Measurements from ENCODE around the gene PRKG1.

Gene PRKG1

DNA sequence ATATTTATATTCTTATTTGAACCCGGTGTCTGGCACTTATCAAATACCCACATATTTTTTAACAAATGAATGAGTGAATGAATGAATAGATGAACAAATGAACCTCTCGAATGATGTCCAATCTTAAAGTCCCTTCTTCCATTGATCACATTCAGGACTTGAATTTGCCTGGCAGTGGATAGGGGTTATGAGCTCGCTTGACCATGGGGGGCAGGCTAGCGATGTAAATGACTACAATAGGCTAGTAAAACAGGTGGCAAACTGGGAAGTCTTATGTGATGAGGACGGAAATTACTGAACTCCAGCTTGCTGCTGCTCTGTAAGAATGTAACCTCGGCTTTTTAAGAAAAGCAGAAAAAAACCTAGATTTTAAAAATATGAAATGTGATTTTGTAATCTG lies 992.1 kb downstream of the PRKG1 start:
- DNase-seq (ENCODE audit: low spot score): no peak

DNA sequence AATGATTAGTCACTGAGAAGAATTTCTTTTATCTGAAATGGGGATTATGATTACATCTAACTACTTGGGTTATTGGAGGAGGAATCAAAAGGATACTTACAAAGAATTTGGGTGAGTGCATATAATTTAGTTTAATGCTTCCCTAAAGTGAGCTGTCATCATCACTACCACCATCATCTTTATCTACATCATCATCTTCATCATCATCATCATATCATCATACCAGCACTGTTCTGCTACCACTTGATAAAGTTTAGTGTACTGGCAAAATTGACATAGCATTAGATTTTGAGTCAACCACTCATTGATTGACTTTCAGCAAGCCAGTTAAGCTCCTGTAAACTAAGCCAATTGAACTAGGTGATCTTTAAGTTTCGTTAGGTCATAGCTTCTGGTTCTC lies 994.2 kb downstream of the PRKG1 start:
- DNase-seq (ENCODE audit: low spot score): no peak

DNA sequence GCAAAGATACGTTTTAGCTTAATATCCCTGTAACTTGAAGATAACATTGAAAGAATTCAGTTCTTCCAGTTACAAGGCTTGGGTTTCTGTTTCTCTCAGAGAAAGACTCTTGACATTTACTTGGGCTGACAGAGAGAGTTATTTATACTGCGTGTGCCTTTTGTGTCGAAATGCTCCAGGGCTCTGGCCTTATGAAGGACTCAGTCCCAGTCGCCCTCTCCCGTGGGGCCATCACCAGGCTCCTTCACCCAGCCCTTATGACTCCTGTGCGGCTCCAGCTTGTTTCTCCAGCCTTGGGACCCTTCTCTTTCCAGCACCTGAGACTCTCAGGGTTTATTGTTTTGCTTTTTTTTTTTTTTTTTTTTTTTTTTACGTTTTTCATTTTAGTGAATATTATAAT lies 997.5 kb downstream of the PRKG1 start:
- no peak for DNase-seq (ENCODE audit: low spot score)

DNA sequence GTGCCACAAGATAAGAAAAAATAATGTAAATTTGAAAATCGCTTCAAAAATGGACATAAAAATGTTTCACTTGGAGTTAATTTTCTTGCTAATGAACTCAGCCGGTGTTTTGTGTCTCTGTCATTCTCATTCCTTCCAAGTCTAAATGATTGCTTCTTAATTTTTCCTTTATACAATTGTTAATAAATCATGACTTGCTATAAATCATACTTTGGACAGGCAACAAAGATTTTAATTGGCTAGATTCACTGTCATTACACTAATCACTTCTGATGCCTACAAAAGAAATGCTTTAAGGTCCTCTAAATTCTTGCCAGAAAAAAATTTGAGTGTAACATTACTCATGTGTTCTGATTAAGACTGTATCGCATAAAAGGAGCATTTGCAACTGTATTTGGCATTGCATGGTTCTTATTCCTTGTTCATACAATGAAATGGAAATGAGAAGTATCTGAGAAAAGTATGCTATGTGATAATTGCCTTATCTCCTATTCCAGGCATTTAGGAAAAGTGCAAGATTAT lies 1000.3 kb downstream of the PRKG1 start:
- DNase-seq (ENCODE audit: low spot score): no peak

DNA sequence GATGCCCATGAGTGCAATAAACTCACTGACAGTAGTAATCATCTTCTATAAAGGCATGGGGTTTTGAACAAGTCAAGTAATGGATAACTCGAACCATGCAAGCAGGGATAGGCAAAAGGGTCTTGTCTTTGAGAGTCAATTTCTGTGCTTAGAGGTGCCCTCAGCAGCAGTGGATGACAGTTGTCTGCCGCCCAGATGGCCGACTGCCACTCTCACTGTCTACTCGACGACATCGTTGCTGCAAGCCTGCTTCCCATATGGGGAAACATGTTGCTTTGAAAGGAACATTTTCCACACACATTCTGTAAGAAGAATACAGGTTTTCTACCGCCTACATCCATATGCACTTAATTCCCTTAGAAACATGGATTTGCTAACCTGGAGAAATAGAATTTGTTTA lies 1003.5 kb downstream of the PRKG1 start:
- DNase-seq (ENCODE audit: low spot score): no peak

DNA sequence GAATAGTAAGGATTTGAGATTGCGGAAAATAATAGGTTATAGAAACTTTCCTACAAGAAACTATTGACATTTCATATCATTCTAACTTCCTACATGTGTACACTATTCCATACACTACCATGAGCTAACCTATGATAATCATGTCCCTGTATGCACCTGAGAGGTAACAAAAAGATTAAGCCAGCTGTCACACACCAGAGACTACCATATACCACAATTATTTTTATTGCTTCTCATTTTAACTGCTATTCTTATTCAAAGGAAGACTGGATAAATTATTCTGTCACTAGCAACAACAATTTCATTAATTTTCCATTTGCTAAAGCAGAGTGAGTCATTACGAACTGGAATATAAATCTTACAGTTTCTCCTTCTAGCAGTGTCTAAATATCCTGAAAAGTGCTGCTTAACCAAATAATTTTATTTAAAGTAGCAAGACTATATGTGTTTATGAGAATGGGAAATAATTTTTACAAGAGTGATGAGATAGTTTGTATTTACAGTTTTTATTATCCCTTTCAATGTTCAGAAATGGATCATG lies 1004.2 kb downstream of the PRKG1 start:
- no peak for DNase-seq (ENCODE audit: low spot score)

DNA sequence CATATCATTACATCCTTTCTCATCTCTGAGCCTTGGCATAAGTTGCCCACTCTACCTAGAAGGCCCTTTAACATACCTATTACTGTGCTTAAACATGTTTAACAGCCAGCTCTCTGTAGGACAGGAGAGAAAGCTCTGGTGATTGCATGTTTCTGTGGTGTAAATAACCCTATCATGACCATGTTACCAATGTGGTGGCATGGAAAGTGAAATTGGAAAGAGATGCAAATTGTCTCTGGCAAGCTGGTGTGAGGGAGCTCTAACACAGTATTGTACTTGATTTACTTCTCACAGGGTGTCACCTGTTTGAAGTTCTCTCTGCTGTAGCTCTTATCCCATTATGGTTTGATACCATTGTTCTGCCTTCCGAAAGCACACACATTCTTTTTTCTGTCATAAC lies 1008.0 kb downstream of the PRKG1 start:
- no peak for DNase-seq (ENCODE audit: low spot score)

DNA sequence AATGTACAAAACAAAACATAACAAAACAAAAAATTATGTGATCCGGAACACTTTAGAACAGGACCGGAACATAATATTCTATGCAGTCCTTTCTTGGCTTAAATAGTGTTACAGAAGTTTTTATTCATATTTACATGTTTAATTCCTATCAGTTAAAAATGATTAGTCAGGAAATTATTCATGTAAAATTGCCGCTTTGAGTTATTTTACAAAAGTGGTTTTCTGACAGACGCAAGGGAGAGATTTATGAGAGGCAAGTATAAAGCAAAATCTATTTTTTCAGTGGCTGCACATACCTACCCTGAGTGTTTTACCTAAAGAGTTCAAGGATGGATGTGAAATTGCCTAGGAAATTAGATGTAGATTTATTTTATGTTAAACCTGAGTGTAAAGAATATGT lies 1009.1 kb downstream of the PRKG1 start:
- no peak for DNase-seq (ENCODE audit: low spot score)

DNA sequence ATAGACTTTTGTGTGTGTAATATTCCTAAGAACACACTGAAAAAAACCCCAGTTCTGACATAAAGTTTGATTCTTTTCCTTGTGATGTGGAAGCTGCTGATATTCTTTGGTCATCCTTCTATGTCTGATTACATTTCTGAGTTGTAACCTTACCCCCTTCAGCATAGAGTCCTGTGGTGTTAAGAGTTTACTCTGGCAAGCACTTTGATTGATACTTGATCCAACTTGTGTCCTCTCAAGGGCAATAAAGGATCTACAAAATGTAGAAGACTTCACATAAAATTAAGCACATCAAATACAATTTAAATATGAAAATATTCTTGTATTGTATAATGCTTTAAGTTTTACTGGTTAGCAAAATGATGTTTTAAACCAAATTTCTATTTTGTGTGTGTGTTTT lies 1018.1 kb downstream of the PRKG1 start:
- no peak for DNase-seq (ENCODE audit: low spot score)

DNA sequence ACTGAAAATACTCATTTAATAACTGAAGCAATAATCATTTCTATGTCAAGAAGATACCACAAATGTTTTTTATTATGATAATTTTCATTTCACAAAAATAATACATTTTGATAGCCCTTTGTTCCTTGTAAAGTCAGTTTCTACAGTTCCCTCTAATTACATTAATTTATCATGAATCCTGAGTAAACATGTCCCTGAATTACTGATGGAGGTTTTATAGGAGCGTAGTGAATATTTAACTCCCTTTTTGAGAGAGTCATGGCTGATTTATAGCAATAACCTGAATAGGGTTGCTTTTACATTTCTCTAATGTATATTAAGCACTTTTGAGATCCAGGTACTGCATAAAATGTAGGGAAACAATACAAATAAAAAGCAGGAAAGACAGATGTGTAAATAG lies 1023.8 kb downstream of the PRKG1 start:
- DNase-seq (ENCODE audit: low spot score): no peak

DNA sequence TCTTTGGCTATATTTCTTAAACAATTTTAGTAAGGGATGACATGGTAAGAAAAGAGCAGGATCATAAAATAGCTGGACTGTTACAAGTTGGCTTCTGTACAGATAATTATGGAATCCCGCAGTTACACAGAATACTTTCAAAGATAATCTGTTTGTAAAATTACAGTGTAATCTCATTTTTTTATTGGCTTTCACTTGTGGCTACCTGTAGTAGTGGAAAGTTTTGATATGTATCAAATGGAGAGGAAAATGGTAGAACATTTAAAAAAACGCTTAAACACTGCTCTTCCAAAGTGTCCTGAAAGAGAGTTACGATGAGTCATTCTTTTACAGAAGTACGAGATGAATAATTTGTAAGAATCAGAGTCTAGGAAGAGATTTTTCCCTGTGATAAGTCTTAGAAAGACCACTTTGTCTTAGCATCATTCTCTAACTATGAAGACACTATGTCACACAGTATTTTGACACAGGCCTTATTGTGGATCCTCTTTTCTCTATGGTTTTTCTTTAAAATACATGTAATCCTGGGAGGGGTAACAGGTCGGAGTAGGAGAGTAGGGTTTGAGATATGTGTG lies 1024.8 kb downstream of the PRKG1 start:
- DNase-seq (ENCODE audit: low spot score): peak; percentile 57

DNA sequence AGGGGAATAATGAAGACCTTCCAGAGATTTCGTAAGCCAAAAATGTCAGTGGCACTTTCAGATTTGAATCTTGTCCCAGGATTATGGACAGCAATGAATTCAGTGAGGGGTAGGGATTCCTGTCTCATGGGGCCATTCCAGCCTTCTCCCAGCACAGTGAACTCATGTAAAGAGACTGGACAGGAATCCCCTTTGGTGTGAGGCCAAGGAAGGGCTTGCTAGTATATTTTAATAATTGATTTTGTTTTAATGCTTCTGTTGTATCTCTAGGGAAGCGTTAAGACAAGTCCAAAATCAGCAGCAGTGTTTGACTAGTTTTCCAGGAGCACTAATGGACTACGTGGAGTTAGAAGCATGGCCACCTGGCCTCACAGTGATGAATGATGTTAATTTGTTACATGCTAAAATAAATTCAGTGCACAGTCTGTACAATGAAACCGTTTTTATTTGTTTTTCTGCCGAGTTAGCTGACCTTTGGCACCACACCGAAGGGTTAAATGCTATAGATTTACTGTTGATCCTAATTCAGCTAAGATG lies 1025.8 kb downstream of the PRKG1 start:
- no peak for DNase-seq (ENCODE audit: low spot score)

DNA sequence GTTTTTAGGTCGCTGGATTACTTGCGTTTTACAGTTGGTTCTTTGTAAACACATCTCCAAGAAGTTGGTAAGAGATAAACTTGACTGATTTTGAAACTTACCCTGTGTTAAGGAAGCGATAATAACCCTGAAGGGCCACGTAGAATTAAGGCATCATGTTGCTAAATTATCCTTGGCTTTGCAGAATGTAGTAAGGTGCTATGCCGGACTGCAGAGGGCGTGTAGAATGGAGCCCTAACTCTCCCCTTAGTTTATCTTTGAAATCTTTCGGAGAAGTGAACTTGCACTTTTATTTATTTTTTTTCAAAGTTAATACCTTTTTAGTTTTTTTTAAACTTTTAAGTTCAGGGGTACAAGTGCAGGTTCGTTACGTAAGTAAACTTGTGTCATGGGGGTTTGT lies 1031.0 kb downstream of the PRKG1 start:
- no peak for DNase-seq (ENCODE audit: low spot score)

DNA sequence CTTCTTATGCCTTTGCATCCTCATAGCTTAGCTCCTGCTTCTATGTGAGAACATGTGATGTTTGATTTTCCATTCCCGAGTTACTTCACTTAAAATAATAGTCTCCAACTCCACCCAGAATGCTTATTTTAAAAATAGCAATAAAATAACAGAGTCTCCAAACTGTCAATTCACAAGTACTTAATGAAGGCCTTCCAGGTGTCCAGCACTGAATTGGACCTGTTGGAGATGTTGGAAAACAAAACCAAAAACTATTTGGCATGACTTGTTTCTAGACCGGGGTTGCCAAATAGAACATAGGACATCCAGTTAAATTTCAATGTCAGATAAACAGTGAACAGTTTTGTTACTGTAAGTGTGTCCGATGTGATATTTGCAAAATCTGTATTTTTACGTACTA lies 1031.7 kb downstream of the PRKG1 start:
- no peak for DNase-seq (ENCODE audit: low spot score)

DNA sequence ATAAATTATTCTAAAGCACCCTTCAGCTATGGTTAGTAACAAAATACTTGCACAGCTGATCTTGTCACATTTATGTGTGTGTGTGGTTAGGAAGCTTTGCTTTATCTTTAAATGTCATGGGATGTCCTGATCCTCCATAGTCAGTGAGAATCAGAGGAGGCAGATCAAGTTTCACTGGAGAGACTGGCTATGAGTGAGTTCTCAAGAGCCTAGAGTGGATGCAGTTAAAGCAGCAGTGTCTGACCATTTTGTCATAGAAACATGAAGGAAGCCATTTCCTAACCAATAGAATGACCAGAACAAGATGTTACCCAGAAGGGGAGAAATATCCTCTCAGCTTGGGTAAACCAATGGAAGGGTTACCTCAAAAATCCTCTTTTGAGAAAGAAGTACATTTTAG lies 1032.6 kb downstream of the PRKG1 start:
- DNase-seq (ENCODE audit: low spot score): no peak

DNA sequence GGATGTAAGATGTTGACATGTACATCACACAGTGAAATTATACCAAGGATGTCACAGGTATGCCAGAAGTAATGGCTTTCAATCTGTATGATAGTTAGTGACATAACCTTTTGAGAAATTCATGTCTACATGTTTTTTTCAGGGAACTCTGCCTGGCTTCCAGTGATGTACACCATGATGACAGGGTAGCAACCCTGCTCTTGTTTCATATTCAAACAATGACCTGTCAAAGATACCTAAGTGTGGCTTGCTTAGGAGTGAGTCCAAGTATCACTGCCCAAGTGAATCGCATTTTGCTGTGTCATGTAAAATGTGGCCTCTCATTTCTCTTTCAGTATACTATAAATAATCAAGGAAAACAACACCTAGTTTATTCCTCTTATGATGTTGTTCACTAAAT lies 1033.9 kb downstream of the PRKG1 start:
- DNase-seq (ENCODE audit: low spot score): no peak

DNA sequence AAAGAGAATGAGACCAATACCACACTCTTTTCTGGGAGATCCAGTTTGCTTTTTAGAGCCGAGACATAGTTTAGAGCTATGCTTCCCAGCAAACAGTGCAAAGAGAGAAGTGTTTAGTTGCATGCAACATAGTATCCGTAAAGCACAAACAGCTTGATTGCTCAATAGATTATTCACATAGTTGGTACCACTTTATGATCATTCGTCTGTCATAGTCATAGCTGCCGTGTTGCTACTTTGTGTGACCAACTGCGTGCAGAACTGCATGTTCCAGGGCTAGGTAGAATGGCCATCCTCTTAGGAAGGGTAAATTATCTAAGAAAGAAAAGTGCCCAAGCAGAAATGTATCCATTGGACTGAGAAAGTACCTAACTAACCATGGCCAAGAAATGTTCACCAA lies 1036.3 kb downstream of the PRKG1 start:
- no peak for DNase-seq (ENCODE audit: low spot score)

DNA sequence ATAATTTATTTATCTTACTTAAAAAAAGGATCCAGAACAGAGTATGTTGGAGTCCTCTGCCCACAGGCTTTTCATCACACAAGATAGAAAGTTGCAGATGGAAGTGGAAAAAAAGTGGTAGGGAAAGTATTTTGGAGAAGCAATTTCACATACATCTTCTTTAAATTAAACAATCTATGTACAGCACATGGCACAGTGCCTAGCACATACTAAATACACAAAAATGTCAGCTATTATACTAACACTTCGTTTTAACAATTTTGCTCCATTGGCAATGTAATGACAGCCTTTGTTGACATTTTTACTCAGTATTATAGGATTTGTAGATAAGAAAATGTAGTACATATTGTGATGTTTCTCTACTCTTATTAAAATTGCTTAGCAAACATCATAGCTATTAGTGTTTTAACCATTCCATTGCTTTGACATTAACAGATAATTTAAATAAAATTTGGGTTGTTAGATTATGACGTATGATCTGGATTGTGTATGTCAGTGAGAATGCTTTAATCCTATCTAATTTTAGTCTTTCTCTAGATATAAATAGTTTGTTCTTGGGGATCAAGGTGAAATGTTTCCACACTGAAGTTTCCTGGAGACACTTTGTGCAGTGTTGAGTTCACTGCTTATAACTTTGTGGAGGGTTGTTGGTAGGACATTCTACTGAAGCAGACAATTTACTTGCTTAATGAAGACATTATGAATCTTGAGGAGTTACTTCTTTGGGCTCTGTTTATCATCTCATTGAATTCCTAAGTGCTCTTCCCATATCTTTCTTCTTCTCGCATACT lies 1037.0 kb downstream of the PRKG1 start:
- DNase-seq (ENCODE audit: low spot score): no peak

DNA sequence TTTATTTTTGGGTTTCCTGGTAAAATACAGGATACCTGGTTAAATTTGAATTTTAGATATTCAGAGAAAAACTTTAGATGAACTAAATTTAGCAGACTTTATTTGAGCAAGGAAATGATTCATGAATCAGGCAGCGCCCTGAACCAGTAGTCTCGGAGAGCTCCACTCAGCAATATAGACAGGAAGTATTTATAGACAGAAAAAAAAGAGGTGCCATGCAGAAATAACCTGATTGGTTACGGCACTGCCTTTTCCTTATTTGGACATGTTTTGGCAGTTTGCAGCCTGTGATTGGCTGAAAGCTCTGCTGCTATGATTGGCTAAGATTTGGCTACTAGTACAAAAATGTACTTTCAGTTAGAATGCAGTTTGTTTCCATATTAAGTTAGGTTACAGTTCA lies 1041.5 kb downstream of the PRKG1 start:
- no peak for DNase-seq (ENCODE audit: low spot score)

DNA sequence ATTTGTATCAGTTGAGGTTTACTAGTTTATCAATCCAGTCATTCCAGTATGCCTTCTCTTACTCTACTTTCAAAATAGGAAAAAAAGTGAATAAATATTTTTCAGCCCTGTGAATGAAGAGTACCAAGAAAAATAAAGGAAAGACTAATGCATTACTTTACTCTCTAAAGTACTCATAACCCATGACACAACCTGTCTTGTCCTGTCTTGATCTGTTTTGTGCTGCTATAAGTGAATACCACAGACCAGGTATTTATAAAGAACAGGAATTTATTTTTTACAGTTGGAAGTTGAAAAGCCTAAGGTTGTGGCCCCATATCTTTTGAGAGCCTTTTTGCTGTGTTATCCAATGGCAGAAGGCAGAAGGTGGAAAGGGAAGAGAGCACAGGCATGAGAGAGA lies 1045.2 kb downstream of the PRKG1 start:
- no peak for DNase-seq (ENCODE audit: low spot score)

DNA sequence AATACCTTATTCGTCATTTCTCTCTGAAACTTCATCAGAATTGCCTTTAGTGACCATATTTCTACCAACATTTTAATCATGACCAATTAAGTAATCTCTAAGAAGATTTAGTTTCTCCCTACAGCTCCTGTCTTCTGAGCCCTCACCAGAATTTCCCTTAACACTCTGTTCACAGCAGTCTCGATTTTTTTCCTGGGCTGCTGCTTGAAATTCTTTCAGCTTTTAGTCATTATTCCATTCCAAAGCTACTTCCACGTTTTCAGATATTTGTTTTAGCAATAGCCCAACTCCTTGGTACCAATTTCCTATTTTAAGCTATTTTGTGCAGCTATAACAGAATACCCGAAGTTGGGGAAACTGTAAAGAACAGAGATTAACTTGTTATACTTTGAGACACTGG lies 1047.4 kb downstream of the PRKG1 start:
- DNase-seq (ENCODE audit: low spot score): no peak

DNA sequence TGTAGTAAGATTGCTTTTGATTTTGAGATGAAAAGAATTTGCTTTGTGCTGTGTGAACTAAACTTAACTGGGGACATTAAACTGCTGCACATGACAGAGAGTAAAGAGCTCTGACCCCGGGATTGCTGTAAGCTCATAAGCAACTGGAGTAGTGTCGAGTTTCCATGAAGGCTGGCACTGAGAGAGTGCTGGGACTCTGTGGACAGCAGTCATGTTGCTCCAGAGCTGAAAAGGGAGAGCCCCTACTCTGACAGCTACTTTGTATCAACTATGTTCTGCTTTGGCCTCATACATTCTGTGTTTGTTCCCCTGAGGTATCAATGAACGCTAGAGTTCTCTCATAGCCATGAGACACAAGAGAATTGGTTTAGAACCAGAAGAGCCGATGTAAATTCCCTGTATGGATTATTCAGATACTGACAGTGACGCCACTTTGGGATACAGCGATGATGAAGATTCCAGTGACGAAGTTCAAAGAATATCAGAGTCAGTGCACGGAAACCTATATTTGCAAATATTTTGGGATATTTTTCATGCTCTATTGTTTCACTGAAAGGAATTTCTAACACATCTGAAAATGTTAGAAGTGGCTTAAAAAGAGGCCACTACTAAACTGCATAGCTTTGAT lies 1053.9 kb downstream of the PRKG1 start:
- DNase-seq (ENCODE audit: low spot score): no peak

Data from COLO829 (cell line).